ENCODE results near the gene GSE1.

DNA sequence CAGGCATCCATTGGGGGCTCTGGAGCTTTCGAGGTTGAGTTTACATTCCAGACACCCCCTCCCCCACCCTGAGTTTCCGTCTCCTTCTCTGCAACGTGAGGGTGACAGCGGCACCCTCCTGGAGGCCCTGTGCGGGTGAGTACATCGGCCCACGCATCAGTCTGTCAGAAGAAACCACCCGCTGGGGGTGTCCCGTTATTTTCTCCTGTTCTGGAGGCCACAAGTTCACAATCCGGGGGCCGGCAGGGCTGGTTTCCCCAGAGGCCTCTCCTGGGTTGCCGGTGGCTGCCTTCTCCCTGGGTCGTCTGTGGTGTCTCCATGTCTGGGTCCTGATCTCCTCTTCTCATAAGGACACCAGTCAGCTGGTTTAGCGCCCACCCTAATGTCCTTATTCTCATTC lies 35.7 kb downstream of the GSE1 start:
- TF ChIP-seq, protein P1, sequence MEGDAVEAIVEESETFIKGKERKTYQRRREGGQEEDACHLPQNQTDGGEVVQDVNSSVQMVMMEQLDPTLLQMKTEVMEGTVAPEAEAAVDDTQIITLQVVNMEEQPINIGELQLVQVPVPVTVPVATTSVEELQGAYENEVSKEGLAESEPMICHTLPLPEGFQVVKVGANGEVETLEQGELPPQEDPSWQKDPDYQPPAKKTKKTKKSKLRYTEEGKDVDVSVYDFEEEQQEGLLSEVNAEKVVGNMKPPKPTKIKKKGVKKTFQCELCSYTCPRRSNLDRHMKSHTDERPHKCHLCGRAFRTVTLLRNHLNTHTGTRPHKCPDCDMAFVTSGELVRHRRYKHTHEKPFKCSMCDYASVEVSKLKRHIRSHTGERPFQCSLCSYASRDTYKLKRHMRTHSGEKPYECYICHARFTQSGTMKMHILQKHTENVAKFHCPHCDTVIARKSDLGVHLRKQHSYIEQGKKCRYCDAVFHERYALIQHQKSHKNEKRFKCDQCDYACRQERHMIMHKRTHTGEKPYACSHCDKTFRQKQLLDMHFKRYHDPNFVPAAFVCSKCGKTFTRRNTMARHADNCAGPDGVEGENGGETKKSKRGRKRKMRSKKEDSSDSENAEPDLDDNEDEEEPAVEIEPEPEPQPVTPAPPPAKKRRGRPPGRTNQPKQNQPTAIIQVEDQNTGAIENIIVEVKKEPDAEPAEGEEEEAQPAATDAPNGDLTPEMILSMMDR (IDR thresholded peaks at IDR 0.05) = no peak
- no peak for TF ChIP-seq POLR2A (IDR thresholded peaks at IDR 0.05)

Measured in thyroid gland (tissue), 4 donors.